Cardiac muscle cell (in vitro differentiated cells and primary cell): ENCODE results near the gene VIL1. TPM values are rescaled to one million over a fixed set of nuclear protein-coding genes. Genes with fewer than 3 reads are reported as not detected.

ENCODE experiments used
- DNase-seq, 2 donors: peaks; one replicate each; pipeline versions ENCODE4 v3.0.0 to v3.0.0-alpha.2; 2010 to 2017; ENCODE audit warnings: low read depth in 1 of 2, low spot score in 1 of 2
- H3K27ac ChIP-seq: fragments of 200-600 bp; sonication (generic); 2 replicates; pipeline ENCODE4 v1.5.1; 2016
- H3K27me3 ChIP-seq: fragments of 200-600 bp; sonication (generic); 2 replicates; pipeline ENCODE4 v1.6.0; 2016; ENCODE audit warnings: control low read depth
- H3K36me3 ChIP-seq: fragments of 200-600 bp; sonication (generic); 2 replicates; pipeline ENCODE4 v1.5.1; 2016; ENCODE audit warnings: control low read depth
- H3K4me1 ChIP-seq: fragments of 200-600 bp; sonication (generic); 2 replicates; pipeline ENCODE4 v1.8.1; 2017; ENCODE audit warnings: low read depth, mild to moderate bottlenecking, mixed run types
- H3K4me3 ChIP-seq: fragments of 200-600 bp; sonication (generic); 2 replicates; pipeline ENCODE4 v1.5.1; 2016; ENCODE audit warnings: mild to moderate bottlenecking
- H3K9me3 ChIP-seq: fragments of 200-600 bp; sonication (generic); 2 replicates; pipeline ENCODE4 v1.5.1; 2017; ENCODE audit warnings: low read depth, mild to moderate bottlenecking, control low read depth
- CTCF ChIP-seq: IDR thresholded peaks from 2 replicates; pipeline ENCODE4 v1.5.1; 2012; ENCODE audit warnings: low read depth, mild to moderate bottlenecking, low read length
- polyA plus RNA-seq: library from polyadenylated mRNA; unstranded; fragments of >200 nt; fragmentation: Nextera tagmentation; extraction: Ambion mirVana; gene quantifications from 2 replicates; pipeline ENCODE4 v1.2.1, GENCODE V29; 2016
- total RNA-seq: library from RNA; depleted of rRNA; stranded (reverse); fragments of >200 nt; gene quantifications from 2 replicates; pipeline ENCODE4 v1.2.3, GENCODE V29; 2016

VIL1 gene
- total and polyA plus RNA-seq, 2 experiments from 2014 or later: 0.63 to 0.65 TPM

- no peak overlapping the region for H3K4me3 ChIP-seq
- H3K27me3 ChIP-seq: no peaks in the 10 kb centered on the region
- H3K36me3 ChIP-seq: no peaks in the 10 kb centered on the region
- DNase-seq: no peak
- H3K4me1 ChIP-seq: peaks cover under 1% of the 10 kb centered on the region
- no peak overlapping the region for H3K27ac ChIP-seq
- TF ChIP-seq CTCF: no peak
- H3K9me3 ChIP-seq: no peaks in the 10 kb centered on the region
Measured at GRCh38 chr2:218431878-218432277, 13.0 kb downstream of the VIL1 start.

GRCh38 chr2:218432676-218433365 is 13.9 kb downstream of the VIL1 start:
- Histone ChIP-seq H3K4me1 (peaks cover 10% of the 10 kb centered on the region), H3K4me3 (no peak overlapping the region), H3K27me3 (no peaks in the 10 kb centered on the region), H3K9me3 (no peaks in the 10 kb centered on the region), H3K36me3 (no peaks in the 10 kb centered on the region), H3K27ac (no peak overlapping the region)
- no peak for TF ChIP-seq CTCF
- DNase-seq: no peak

- Histone ChIP-seq H3K9me3 (no peaks in the 10 kb centered on the region), H3K27me3 (no peaks in the 10 kb centered on the region), H3K4me3 (no peak overlapping the region), H3K36me3 (no peaks in the 10 kb centered on the region), H3K27ac (no peak overlapping the region), H3K4me1 (peaks cover 13% of the 10 kb centered on the region)
- TF ChIP-seq CTCF: no peak
- no peak for DNase-seq
Measured at GRCh38 chr2:218434456-218434855, 15.5 kb downstream of the VIL1 start.

GRCh38 chr2:218435003-218435982 is 16.4 kb downstream of the VIL1 start:
- no peaks in the 10 kb centered on the region for H3K36me3 ChIP-seq
- no peaks in the 10 kb centered on the region for H3K9me3 ChIP-seq
- H3K27me3 ChIP-seq: no peaks in the 10 kb centered on the region
- DNase-seq: no peak
- peaks cover 13% of the 10 kb centered on the region for H3K4me1 ChIP-seq
- H3K27ac ChIP-seq: no peak overlapping the region
- H3K4me3 ChIP-seq: no peak overlapping the region
- TF ChIP-seq CTCF: no peak

DNA sequence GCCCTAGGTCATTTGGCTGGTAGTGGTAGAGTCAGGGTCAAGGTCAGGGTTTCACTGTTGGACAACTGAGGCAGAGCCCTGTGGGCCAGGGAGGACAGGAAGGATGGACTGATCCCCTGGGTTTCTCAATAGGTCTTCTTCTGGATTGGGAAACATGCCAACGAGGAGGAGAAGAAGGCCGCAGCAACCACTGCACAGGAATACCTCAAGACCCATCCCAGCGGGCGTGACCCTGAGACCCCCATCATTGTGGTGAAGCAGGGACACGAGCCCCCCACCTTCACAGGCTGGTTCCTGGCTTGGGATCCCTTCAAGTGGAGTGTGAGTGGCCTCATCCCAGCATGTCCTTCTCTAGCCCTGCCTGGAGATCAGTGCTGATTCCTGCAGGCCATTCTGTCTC is 18.1 kb downstream of the VIL1 start:
- H3K4me3 ChIP-seq: no peak overlapping the region
- peaks cover 13% of the 10 kb centered on the region for H3K4me1 ChIP-seq
- no peak for DNase-seq
- H3K36me3 ChIP-seq: no peaks in the 10 kb centered on the region
- H3K27ac ChIP-seq: no peak overlapping the region
- TF ChIP-seq CTCF: no peak
- no peaks in the 10 kb centered on the region for H3K9me3 ChIP-seq
- H3K27me3 ChIP-seq: no peaks in the 10 kb centered on the region
